ENCODE measurements around the gene UGDH. TPM values are rescaled to one million over a fixed set of nuclear protein-coding genes. Genes with fewer than 3 reads are reported as not detected.

Gene UGDH
- total and polyA plus RNA-seq, 2 of the 8 experiments (the other 6 are each of a cell fraction or from before 2014, with no cell fraction given) = 32.0 to 128 TPM

DNA sequence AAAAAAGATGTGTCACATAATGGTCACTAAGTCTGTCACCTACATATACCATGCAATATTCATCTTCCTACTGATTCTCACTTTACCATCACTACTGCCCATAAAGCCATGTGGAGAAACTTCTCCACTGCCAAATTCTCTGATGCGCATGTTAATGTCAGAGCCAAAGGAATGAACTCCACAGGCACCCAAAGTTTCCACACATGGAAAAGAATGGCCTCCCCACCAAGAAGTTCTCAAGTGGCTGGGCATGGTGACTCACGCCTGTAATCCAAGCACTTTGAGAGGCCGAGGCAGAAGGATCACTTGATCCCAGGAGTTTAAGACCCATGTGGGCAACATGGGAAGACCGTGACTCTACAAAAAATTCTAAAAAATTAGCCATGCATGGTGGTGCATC is 43.8 kb upstream of the UGDH start (continued):
- TF ChIP-seq SP4 (IDR thresholded peaks at IDR 0.05; ENCODE audit: low read length) (no peak), EGR1 (IDR thresholded peaks at IDR 0.05; ENCODE audit: borderline replicate concordance, low read depth, low read length) (no peak), GABPA (IDR thresholded peaks at IDR 0.05; ENCODE audit: borderline replicate concordance, insufficient read depth, low read length) (no peak), POLR2AphosphoS5 (IDR thresholded peaks at IDR 0.05; ENCODE audit: low read depth, low read length) (no peak), SAP30 (IDR thresholded peaks at IDR 0.05; ENCODE audit: insufficient read depth, insufficient replicate concordance, low read length) (no peak), TAF7 (optimal IDR thresholded peaks at IDR 0.05; ENCODE audit: borderline replicate concordance, low read depth, low read length) (no peak)
- TF ChIP-seq, protein P1, sequence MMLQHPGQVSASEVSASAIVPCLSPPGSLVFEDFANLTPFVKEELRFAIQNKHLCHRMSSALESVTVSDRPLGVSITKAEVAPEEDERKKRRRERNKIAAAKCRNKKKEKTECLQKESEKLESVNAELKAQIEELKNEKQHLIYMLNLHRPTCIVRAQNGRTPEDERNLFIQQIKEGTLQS (IDR thresholded peaks at IDR 0.05; ENCODE audit: insufficient read depth, low read depth, low read length) = no peak

Data from H1 (cell line).